ENCODE measurements around the gene RANBP6.
"Not testable (repeated sequence)": the region's sequence is repeated elsewhere in the genome, so short reads cannot be mapped to it uniquely, and the experiment has no call there.

RANBP6 gene

DNA sequence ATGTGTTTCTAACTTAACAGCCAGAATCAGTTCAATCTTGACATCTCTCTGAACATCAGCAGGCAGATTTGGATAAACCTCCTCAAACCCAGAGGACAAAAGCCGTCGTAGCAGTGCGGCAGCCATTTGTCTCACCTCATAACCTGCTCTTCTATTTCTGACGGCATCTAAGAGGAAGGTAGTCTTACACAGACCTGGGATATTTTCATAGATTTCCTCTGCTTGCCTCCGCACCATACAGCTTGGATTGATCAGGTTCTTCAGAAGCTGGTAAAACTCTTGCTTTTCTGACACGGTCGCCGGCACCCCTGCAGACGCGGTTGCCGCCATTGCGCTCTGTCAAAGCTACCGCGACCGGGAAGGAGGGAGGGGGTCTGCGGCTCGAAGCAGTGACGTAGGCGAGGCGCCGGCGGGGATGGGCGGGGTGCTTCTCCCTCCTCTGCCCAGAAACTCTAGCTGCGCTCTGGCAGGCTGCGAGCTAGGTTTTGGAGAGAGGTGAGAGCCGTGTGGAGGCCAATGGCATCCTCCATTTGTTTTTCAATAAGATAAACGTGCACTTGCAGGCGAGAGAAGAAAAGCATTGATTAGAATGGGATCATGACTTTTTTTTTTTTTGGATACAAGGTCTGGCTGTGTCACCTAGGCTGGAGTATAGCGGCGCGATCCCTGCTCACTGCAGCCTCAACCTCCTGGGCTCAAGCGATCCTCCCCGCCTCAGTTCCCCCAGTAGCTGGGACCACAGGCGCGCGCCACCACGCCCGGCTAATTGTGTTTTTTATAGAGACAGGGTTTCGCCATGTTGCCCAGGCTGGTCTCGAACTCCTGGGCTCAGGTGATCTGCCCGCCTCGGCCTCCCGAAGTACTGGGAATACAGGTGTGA is at the start of gene RANBP6:
Gene RANBP6, minus strand, starts transcription at position 347 of the 880 bp plus-strand sequence. Its CDS starts 17 bp downstream, at position 330.
- DNase-seq (ENCODE audit: extremely low read depth in 1 of 2, low read depth in 1 of 2), result peak; percentile 80 to 88

DNA sequence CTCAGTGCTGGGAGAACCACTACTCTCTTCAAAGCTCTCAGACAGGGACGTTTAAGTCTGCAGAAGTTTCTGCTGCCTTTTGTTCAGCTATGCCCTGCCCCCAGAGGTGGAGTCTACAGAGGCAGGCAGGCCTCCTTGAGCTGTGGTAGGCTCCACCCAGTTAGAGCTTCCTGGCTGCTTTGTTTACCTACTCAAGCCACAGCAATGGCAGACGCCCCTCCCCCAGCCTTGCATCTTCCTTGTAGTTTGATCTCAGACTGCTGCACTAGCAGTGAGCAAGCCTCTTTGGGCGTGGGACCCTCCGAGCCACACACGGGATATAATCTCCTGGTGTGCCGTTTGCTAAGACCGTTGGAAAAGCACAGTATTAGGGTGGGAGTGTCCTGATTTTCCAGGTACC is 47.7 kb upstream of the RANBP6 start:
- DNase-seq (ENCODE audit: extremely low read depth in 1 of 2, low read depth in 1 of 2), result not testable (repeated sequence)

DNA sequence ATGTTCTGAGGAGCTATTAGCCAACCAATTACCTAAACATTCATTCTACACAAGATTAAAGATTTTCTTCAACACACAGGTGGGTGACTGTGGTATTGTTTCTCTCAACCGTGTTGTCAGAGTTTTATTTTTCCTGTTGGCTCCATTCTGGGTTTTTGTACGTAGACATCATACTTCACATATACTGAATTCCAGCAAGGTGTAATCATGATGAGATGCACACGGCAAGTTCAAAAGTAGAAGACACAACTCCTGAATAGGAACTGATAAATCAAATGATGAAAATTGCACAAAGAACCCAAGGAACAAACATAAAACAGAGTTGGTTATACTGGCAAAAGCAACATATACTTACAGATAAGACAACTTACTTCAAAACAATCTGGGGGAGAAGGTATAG is 40.2 kb upstream of the RANBP6 start:
- DNase-seq (ENCODE audit: extremely low read depth in 1 of 2, low read depth in 1 of 2), result no peak

DNA sequence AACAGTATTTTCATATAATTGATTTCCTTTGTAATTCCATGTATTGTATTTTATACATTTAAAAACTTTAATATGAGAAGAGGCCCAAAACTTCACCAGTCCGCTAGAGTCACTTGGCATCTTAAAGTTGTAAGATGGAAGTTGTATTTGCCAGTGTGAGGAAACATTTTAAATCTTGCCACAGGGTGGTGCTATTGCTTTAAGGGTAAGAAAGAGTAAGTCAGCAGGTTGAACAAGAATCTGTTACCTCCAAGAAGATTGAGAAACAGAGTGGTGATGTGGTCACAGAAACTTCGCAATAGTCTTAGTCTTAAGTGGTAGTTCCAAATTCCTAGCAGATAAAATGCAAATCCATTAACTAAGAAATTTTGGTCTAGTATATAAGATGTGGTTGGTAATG is 39.8 kb upstream of the RANBP6 start:
- DNase-seq (ENCODE audit: extremely low read depth in 1 of 2, low read depth in 1 of 2), result peak in 1 of 2 donors; percentile 7

DNA sequence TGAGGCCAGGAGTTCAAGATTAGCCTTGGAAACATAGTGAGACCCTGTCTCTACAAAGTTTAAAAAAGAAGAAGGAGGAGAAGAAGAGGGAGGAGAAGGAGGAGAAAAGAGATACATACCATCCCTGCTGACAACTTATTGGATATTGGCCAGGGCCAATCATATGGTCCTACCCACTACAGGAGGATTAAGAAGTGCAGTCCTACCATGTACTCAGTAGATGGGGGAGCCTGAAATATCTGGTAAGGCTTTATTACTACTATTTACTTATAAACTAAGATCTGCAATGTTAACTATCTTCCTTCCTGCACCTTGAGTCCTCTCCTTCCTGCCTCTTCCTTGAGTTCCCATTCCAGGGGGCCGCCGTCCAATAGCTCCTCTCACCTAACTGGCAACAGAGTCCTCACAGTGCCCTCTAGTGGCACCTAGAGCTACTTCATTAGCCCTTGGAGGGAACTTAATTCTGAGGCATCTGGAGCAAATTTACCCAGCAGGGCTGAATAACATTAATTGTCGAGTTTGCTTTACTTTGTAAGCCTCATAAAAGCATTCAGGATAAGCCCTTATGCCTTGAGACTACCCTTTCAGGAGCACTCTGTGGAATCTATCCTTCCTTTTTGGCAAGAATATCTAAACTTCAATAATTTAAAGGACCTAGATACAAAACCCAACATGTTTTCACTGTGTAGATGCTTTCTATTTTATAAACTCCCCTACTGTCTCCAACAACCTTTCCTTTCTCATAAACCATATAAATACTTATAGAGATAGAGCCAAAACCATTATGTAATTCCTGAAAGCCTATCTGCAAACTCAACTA is 39.1 kb upstream of the RANBP6 start:
- peak; percentile 16 to 38 for DNase-seq (ENCODE audit: extremely low read depth in 1 of 2, low read depth in 1 of 2)

GRCh38 chr9:6052293-6052919 is 37.0 kb upstream of the RANBP6 start:
- DNase-seq (ENCODE audit: extremely low read depth in 1 of 2, low read depth in 1 of 2), result no peak

GRCh38 chr9:6051511-6051950 is 36.1 kb upstream of the RANBP6 start:
- no peak for DNase-seq (ENCODE audit: extremely low read depth in 1 of 2, low read depth in 1 of 2)

DNA sequence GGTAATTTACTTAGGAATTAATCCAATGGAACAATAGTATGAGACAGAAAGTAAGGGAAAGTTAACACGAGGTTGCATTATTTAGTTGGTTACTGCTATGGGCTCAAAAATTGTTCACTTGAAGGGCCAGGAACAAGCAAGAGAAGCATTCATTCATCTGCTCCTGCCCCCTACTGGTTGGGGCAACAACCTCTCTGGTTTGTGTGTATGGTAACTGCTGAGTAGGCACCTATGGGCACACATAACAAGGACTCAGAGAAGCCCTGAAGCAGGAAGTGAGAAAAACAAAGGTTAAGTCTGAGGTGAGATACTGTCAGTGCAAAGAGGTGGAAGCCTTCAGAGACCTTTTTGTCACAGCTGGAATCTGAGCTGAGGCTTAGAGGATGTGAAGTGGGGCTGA is 34.4 kb upstream of the RANBP6 start:
- peak in 1 of 2 donors; percentile 20 for DNase-seq (ENCODE audit: extremely low read depth in 1 of 2, low read depth in 1 of 2)

DNA sequence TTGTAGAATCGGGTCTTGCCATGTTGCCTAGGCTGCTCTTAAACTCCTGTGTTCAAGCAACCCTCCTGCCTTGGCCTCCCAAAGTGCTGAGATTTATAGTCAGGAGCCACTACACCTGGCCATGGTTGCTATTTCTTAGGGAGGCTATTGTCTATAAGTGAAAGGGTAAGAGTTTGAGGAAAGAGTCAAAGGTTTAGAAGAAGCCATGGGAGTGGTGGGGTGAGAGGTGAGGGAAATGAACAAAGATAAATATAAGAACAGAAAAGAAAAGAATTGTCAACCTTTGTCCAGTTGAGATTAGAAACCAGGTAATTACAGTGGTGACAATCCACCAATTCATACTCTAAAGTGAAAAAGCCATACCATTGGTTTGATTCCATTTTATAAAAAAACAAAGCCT is 32.6 kb upstream of the RANBP6 start:
- DNase-seq (ENCODE audit: extremely low read depth in 1 of 2, low read depth in 1 of 2), result no peak

DNA sequence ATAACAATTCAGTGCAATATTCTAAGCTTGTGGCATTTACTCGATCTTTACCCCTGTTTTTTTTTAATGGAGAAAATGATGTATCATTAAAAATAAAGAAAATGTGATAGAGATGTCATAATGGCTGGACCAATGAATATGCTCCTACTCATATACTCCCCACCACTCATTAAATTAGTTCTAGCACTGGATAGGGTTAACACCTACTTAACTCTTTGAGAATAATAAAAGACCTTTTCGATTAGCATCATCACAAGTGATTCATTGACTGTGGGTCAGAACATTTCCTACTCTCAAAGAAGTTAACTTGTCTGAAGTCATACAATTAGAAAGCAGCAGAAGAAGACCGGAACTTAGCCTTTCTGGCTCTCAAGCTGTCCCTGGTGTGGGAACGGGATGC is 31.6 kb upstream of the RANBP6 start:
- no peak for DNase-seq (ENCODE audit: extremely low read depth in 1 of 2, low read depth in 1 of 2)

DNA sequence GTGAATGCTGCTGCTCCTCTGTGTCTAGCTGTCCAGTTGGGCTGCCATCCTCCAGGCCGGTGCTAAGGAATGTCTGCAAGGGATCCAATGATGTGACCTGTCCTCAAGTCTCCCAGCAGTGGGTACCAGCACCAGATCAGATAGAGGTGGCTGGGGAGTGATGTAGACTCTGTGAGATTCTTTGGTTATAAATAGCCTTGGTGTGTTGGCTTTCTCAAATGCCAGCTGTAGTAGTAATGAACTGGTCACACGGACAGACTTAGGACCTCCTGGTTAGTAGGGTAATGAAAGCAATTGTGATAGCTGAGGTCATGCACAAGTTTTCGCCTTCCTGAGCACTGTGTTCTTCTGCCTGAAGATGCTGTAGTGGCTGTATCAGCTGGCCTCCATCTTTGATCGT is 29.9 kb upstream of the RANBP6 start:
- no peak for DNase-seq (ENCODE audit: extremely low read depth in 1 of 2, low read depth in 1 of 2)

- no peak for DNase-seq (ENCODE audit: extremely low read depth in 1 of 2, low read depth in 1 of 2)
Observed at GRCh38 chr9:6040077-6040476, 24.7 kb upstream of the RANBP6 start.

GRCh38 chr9:6036391-6036790 is 21.0 kb upstream of the RANBP6 start:
- no peak for DNase-seq (ENCODE audit: extremely low read depth in 1 of 2, low read depth in 1 of 2)

DNA sequence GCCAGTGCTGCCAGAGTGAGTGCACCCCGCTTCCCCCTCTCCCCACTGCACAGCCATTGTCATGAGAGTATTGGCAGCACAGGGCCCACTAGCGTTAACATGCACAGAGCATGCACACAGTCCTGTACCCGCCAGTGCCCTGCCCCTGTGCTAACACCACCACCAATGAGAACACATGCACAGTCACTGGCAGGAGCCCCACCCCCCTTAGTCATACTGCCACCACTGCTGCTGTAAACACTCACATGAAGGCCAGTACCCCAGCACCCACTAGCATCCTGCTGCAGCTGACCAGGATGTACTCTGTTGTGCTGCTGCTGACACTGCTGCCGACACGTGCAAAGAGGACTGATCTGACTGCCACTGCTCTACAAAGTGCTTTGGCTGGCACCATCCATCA is 19.5 kb upstream of the RANBP6 start:
- DNase-seq (ENCODE audit: extremely low read depth in 1 of 2, low read depth in 1 of 2), result no peak

- DNase-seq (ENCODE audit: extremely low read depth in 1 of 2, low read depth in 1 of 2), result no peak
Observed at GRCh38 chr9:6029604-6030274, 14.3 kb upstream of the RANBP6 start.

DNA sequence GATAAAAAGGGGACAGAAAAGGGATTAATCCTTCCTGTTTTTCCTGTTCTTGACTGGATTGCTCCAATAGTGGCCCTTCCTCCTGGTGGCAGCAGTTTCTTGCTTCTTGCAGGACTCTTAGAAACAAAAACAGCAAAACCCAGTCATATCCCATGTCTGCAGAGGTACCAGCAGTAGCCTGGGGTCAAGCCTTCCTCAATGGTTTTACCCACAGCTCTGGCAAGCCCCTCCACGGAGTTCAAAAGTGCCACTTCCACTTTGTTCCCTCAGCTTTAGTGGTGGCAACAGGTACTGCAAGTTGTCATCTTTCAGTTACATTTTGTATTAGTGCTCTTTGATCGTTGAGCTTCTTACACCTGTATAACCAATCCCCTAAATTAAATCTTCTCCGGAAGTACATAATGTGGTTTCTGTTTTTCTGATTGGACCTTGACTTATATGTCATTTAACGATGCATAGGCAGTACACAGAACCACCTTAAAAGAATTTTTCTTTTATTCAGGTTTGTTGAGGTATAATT is 8.7 kb upstream of the RANBP6 start:
- no peak for DNase-seq (ENCODE audit: extremely low read depth in 1 of 2, low read depth in 1 of 2)

- DNase-seq (ENCODE audit: extremely low read depth in 1 of 2, low read depth in 1 of 2), result not testable (repeated sequence)
Observed at GRCh38 chr9:6016975-6017374, 1.6 kb upstream of the RANBP6 start.

DNA sequence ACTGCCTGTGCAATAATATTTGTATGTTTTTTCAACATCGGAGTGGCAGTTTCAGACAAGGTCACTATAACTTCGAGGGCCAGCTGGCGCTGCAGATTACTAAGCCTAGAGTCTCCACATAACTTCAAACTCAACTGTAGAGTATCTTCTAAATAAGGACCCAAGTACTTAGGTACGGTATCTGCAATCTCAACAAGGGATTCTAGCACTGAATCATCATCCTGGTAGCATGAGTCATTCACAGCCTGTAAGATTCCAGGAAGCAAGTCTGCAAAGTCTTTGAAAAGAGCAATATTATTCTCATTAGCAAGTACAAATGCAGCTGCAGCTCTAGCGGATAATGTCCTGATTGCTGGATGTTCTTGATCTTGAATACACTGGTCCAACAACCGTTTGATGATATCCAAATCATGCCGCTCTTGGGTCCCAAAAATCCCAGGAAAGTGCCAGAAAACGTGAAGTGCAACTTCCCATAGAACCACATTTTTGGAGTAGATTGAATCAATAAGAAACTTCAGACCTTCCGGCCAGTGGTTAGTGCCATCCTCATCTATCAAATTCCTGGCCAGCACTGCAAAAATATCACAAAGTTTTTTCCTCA is 654 bp downstream of the RANBP6 start:
- DNase-seq (ENCODE audit: extremely low read depth in 1 of 2, low read depth in 1 of 2), result no peak

DNA sequence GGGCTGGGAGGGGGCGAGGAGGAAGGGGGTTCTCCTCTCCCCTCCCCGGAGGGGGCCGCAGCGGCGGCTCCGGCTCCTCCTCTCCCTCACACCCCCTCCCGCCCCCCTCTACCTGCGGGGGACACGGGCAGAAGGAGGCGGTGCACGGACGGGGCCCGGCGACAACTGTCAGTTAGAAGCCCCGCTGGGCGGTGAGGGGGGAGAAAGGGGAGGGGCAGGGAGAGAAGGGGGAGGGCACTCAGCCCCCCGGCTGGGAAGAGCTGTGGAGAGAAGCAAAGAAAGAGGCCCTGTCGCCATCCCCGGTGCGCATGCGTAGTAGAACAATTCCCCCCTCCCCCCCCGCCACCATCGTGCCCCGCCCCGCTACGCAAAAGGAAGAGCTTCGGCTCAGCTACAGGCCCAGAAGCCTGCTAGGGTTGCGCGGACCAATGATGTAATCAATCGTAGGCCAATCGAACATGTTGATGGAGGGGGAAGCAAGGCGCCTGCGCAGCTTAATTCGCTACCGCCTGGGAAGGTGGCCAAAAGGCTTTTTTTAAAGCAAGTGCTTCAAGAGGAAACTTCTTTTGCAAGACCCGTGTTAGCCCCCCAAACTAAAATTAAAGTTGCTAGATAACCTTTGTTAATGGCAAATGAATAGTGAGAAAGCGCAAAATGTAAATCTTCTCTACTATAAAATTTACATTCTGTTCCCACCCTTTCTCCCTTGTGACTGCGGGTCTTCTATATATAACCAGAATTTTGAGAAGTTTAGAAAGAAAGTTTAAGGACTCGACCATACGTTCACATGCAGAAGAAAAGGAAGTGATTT is 7.0 kb downstream of the RANBP6 start:
- DNase-seq (ENCODE audit: extremely low read depth in 1 of 2, low read depth in 1 of 2), result peak; percentile 77 to 95
